ENCODE measurements around the gene SLC25A27.
A peak's percentile ranks its signal among the peaks of the same experiment; 100 is the strongest.

Gene SLC25A27

DNA sequence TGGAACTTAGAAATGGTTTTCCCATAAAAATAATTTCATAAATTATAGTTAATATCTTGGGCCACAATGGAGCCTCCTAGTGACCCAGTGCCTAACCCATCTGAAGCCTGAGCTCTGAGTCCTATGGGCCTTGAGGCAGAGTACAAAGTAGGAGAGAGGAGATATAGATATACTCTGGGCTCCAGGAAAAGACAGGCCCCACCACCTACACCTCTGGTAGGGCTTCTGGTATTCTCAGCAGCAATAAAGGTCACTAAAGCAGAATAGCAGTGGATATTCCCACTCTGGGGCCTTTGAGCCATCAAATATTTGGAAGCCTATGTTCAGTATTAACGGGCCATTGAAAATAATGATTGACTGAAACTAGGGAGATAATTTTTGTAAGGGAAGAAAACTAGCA, 24.3 kb upstream of the SLC25A27 start:
- DNase-seq (ENCODE audit: insufficient read length, low spot score) = no peak
- no peak for FAIRE-seq
- TF ChIP-seq POU2F2 (IDR thresholded peaks at IDR 0.05; ENCODE audit: low read depth, low read length) (no peak), SPI1 (IDR thresholded peaks at IDR 0.05; ENCODE audit: low read depth, low read length) (no peak), TAF1 (IDR thresholded peaks at IDR 0.05; ENCODE audit: low read depth, low read length) (no peak), POLR2A (IDR thresholded peaks at IDR 0.05; ENCODE audit: low read depth, low read length) (no peak), POLR2AphosphoS5 (IDR thresholded peaks at IDR 0.05; ENCODE audit: low read depth, low read length) (no peak), PAX5 (IDR thresholded peaks at IDR 0.05; ENCODE audit: insufficient read depth, low read length, severe bottlenecking) (no peak)

DNA sequence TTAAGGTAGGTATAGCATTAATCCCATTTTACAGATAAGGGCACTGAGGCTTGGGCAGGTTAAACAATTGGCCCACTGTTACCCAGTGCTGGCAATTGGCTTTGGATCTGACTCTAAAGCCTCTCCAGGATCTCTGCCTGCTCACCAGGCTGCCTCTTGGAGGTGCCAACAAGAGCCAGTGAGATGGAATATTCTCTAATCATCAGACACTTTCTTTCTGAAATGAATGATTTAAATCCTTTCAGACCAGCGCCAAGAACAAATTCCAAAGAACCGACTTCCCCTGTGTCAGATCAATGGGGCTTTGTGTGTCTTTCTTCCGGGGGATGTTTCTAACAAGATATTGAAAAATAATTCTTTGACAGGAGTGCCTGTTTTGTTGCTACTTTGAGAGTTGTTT, 23.8 kb upstream of the SLC25A27 start:
- FAIRE-seq = no peak
- TF ChIP-seq SPI1 (IDR thresholded peaks at IDR 0.05; ENCODE audit: low read depth, low read length) (no peak), TAF1 (IDR thresholded peaks at IDR 0.05; ENCODE audit: low read depth, low read length) (no peak), POU2F2 (IDR thresholded peaks at IDR 0.05; ENCODE audit: low read depth, low read length) (no peak), POLR2AphosphoS5 (IDR thresholded peaks at IDR 0.05; ENCODE audit: low read depth, low read length) (no peak), PAX5 (IDR thresholded peaks at IDR 0.05; ENCODE audit: insufficient read depth, low read length, severe bottlenecking) (no peak), POLR2A (IDR thresholded peaks at IDR 0.05; ENCODE audit: low read depth, low read length) (no peak)
- DNase-seq (ENCODE audit: insufficient read length, low spot score) = no peak

DNA sequence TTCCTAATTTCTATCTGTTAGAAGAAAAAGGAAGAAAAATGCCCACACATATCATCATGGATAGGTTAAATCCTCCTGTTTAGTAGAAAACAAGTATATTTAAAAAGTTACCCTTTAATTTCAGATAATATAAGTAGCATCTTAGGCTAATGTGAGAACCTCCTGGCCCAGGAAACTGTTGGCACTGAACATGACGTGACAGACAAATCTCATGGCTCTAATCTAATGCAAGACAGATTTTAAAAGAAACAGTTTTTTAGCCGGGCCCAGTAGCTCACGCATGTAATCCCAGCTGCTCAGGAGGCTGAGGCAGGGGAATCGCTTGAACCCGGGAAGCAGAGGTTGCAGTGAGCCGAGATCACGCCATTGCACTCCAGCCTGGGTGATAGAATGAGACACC, 23.1 kb upstream of the SLC25A27 start:
- no peak for FAIRE-seq
- no peak for DNase-seq (ENCODE audit: insufficient read length, low spot score)
- TF ChIP-seq TAF1 (IDR thresholded peaks at IDR 0.05; ENCODE audit: low read depth, low read length) = no peak
- TF ChIP-seq SPI1 (IDR thresholded peaks at IDR 0.05; ENCODE audit: low read depth, low read length) = no peak
- no peak for TF ChIP-seq PAX5 (IDR thresholded peaks at IDR 0.05; ENCODE audit: insufficient read depth, low read length, severe bottlenecking)
- TF ChIP-seq POLR2A (IDR thresholded peaks at IDR 0.05; ENCODE audit: low read depth, low read length) = no peak
- no peak for TF ChIP-seq POLR2AphosphoS5 (IDR thresholded peaks at IDR 0.05; ENCODE audit: low read depth, low read length)
- no peak for TF ChIP-seq POU2F2 (IDR thresholded peaks at IDR 0.05; ENCODE audit: low read depth, low read length)

DNA sequence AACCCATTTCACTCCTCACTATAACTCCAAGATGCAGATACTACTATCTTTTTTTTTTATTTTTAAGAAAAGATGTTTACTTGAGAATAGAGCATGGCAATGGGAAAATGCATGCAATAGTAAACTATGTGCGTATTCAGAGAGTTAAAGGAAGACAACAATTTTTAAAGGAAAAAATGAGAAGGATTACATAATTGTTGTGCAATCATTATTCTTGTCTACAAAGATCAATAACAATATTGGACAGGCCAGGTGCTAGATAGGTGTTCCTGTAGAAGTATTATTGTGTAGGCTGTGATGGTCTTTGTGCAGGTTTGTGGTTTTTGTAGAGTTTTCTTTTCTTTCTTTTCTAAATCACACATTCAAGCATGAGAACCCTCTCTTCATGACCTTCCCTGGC, 20.7 kb upstream of the SLC25A27 start:
- TF ChIP-seq POU2F2 (IDR thresholded peaks at IDR 0.05; ENCODE audit: low read depth, low read length) = no peak
- TF ChIP-seq PAX5 (IDR thresholded peaks at IDR 0.05; ENCODE audit: insufficient read depth, low read length, severe bottlenecking) = no peak
- no peak for TF ChIP-seq TAF1 (IDR thresholded peaks at IDR 0.05; ENCODE audit: low read depth, low read length)
- TF ChIP-seq POLR2AphosphoS5 (IDR thresholded peaks at IDR 0.05; ENCODE audit: low read depth, low read length) = no peak
- no peak for TF ChIP-seq POLR2A (IDR thresholded peaks at IDR 0.05; ENCODE audit: low read depth, low read length)
- no peak for TF ChIP-seq SPI1 (IDR thresholded peaks at IDR 0.05; ENCODE audit: low read depth, low read length)
- no peak for DNase-seq (ENCODE audit: insufficient read length, low spot score)
- FAIRE-seq = no peak

DNA sequence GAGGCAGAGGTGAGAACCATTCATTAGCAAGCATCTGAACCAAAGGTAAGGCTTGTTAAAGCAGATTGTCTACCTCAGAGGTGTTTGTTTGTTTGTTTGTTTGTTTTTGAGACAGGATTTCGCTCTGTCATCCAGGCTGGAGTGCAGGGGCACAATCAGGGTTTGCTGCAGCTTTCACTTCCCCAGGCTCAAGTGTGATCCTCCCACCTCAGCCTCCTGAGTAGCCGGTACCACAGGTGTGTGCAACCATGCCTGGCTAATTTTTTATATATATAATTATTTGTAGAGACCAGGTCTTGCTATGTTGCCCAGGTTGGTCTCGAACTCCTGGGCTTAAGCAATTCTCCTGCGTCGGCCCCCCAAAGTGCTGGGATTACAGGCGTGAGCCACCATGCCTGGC, 17.3 kb upstream of the SLC25A27 start:
- FAIRE-seq (no peak), DNase-seq (ENCODE audit: insufficient read length, low spot score) (no peak)
- TF ChIP-seq POLR2A (IDR thresholded peaks at IDR 0.05; ENCODE audit: low read depth, low read length) (no peak), POU2F2 (IDR thresholded peaks at IDR 0.05; ENCODE audit: low read depth, low read length) (no peak), POLR2AphosphoS5 (IDR thresholded peaks at IDR 0.05; ENCODE audit: low read depth, low read length) (no peak), PAX5 (IDR thresholded peaks at IDR 0.05; ENCODE audit: insufficient read depth, low read length, severe bottlenecking) (no peak), SPI1 (IDR thresholded peaks at IDR 0.05; ENCODE audit: low read depth, low read length) (peak; percentile 27; the same call in 1 of the 2 replicates), TAF1 (IDR thresholded peaks at IDR 0.05; ENCODE audit: low read depth, low read length) (no peak)

DNA sequence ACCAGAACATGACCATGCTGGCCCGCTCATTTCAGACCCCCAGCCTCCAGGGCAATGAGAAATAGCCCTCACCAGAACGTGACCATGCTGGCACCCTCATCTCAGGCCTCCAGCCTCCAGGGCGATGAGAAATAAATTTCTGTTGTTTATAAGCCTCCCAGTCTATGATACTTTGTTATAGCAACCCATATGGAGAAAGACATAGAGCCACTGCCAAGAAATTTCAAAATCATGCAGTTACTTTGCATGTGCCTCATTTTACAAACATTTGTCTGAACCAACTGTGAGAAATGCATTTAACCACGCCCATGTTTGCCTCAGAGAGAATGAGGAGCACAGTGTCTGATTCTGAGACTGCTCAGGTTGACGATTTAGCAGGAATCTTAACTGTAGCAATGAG, 15.6 kb upstream of the SLC25A27 start:
- FAIRE-seq (no peak), DNase-seq (ENCODE audit: insufficient read length, low spot score) (no peak)
- TF ChIP-seq PAX5 (IDR thresholded peaks at IDR 0.05; ENCODE audit: insufficient read depth, low read length, severe bottlenecking) (no peak), POLR2AphosphoS5 (IDR thresholded peaks at IDR 0.05; ENCODE audit: low read depth, low read length) (no peak), TAF1 (IDR thresholded peaks at IDR 0.05; ENCODE audit: low read depth, low read length) (no peak), SPI1 (IDR thresholded peaks at IDR 0.05; ENCODE audit: low read depth, low read length) (no peak), POLR2A (IDR thresholded peaks at IDR 0.05; ENCODE audit: low read depth, low read length) (no peak), POU2F2 (IDR thresholded peaks at IDR 0.05; ENCODE audit: low read depth, low read length) (no peak)

DNA sequence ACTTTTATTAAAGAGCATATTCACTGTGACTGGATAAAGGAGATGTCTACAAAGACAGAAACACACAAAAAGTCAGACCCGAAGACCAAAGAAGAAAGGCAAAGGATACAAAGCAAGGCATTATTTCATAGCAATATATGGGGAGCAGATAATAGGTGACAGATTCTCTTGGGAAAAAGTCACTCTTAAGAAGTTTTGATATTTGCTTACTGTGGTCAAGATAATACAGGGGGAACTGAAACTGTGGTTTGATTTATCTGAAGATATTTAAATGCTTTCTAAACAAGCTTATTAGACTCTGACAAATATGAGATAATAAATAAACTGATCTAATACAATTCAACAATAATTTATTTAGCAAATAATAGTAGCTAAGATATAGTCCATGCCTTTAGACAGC, 14.8 kb upstream of the SLC25A27 start:
- TF ChIP-seq SPI1 (IDR thresholded peaks at IDR 0.05; ENCODE audit: low read depth, low read length) = peak; percentile 10; the same call in 1 of the 2 replicates
- TF ChIP-seq PAX5 (IDR thresholded peaks at IDR 0.05; ENCODE audit: insufficient read depth, low read length, severe bottlenecking) = no peak
- DNase-seq (ENCODE audit: insufficient read length, low spot score) = no peak
- FAIRE-seq = no peak

DNA sequence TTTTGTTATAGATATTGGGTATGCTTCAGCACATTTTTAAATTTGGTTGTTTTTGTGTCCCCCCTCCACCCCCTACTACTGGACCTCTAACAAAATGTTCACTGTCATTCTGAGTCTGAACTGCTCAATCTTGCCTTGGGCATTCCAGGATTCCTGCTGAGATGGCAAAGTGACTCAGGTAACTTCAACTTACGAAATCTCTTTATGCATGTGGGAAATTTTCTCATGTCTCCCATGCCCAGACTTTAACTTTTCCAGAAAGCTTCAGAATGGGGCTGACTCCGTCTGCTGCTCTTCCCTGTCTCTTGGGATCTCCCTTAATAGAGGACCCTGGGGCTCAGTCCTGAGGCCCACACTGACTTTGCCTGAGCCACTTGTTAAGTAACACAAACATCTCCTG, 14.1 kb upstream of the SLC25A27 start:
- FAIRE-seq (no peak), DNase-seq (ENCODE audit: insufficient read length, low spot score) (no peak)
- TF ChIP-seq SPI1 (IDR thresholded peaks at IDR 0.05; ENCODE audit: low read depth, low read length) = no peak
- TF ChIP-seq TAF1 (IDR thresholded peaks at IDR 0.05; ENCODE audit: low read depth, low read length) = no peak
- TF ChIP-seq POU2F2 (IDR thresholded peaks at IDR 0.05; ENCODE audit: low read depth, low read length) = no peak
- no peak for TF ChIP-seq POLR2AphosphoS5 (IDR thresholded peaks at IDR 0.05; ENCODE audit: low read depth, low read length)
- TF ChIP-seq PAX5 (IDR thresholded peaks at IDR 0.05; ENCODE audit: insufficient read depth, low read length, severe bottlenecking) = no peak
- no peak for TF ChIP-seq POLR2A (IDR thresholded peaks at IDR 0.05; ENCODE audit: low read depth, low read length)

DNA sequence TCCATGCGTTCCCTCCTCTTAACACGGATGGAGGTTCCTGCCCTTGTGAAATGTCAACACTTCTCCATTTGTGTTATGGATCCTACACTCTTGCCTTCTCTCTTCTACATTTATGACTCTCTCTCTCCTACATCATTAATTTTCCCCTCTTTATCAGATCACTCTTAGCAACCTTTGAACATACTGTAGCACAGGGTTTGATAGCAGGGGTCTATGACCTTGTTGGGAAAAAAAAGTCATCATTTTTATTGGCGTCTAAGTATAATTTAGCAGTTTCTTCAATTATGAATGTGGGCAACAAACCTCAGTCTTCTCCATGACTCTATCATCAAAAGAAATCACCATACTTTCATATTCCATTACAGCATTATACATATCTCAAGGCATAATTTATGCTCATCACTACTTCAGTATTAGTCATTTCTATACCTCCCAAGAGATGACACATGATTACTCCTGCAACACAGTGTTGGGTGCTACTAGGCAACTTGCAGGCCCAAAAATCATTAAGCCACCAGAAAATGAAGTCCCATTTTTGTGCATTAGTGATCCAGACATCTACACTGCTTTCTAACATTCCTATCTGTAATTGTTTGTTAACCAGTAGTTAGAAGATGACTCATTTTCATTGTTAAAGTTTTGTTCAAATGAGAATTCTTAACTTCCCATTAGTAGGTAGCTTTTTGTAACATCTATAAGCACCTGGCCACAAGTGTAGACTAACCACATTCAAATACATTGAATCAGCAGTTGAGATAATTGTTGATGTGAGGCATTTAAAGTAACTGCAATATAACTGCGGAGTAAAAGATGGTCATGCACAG, 9.6 kb upstream of the SLC25A27 start:
- TF ChIP-seq SPI1 (IDR thresholded peaks at IDR 0.05; ENCODE audit: low read depth, low read length) (no peak), PAX5 (IDR thresholded peaks at IDR 0.05; ENCODE audit: insufficient read depth, low read length, severe bottlenecking) (no peak), TAF1 (IDR thresholded peaks at IDR 0.05; ENCODE audit: low read depth, low read length) (no peak), POLR2A (IDR thresholded peaks at IDR 0.05; ENCODE audit: low read depth, low read length) (no peak), POLR2AphosphoS5 (IDR thresholded peaks at IDR 0.05; ENCODE audit: low read depth, low read length) (no peak), POU2F2 (IDR thresholded peaks at IDR 0.05; ENCODE audit: low read depth, low read length) (no peak)
- no peak for FAIRE-seq

More for the DNA sequence above, 9.6 kb upstream of the SLC25A27 start:
- no peak for DNase-seq (ENCODE audit: insufficient read length, low spot score)

Measured in GM12891 (cell line).